A549 (cell line): ENCODE measurements around the gene TNS3. TPM values are rescaled to one million over a fixed set of nuclear protein-coding genes. Genes with fewer than 3 reads are reported as not detected.

Experiments
- ATAC-seq, 2 experiments: fragments of 200-7000 bp in 1 of 2; fragments of >200 bp in 1 of 2; cut with Nextera tagmentation in 1 of 2; cut with Tn5 transposase in 1 of 2; 3 replicates each; pipeline versions ENCODE4 v1.8.0 to v1.9.1; 2018 to 2020; ENCODE audit warnings: mild to moderate bottlenecking in 1 of 2, moderate library complexity in 1 of 2
- CTCF ChIA-PET: fragments of 300-600 bp; sonication (Branson Sonifier 250); formaldehyde crosslinking; extraction: SDS; loops from one replicate; lab custom pipeline; 2021; ENCODE audit warnings: antibody characterized with exemption, inconsistent platforms; lab: Yijun Ruan, JAX
- POLR2A ChIA-PET: fragments of 350-600 bp; formaldehyde crosslinking; extraction: SDS; loops from one replicate; lab custom pipeline; 2021; ENCODE audit warnings: antibody characterized with exemption, inconsistent platforms; lab: Yijun Ruan, JAX
- DNase-seq, 2 experiments: peaks; one replicate each; pipeline versions ENCODE4 v3.0.0 to v3.0.0-alpha.2; 2011 to 2016; ENCODE audit warnings: low read depth in 1 of 2, low spot score in 1 of 2
- FAIRE-seq: peaks from 2 replicates; lab custom pipeline; 2011; peaks lifted over from hg19 to GRCh38; lab: Jason Lieb, UNC
- H3K27ac ChIP-seq, 2 experiments: fragments of >200 bp; sonication (Bioruptor Twin); formaldehyde crosslinking; 3 replicates each; pipeline ENCODE4 v1.5.1; 2016 to 2017
- H3K4me1 ChIP-seq: fragments of >200 bp; sonication (Bioruptor Twin); formaldehyde crosslinking; 3 replicates; pipeline ENCODE4 v1.6.1; 2016
- H3K4me2 ChIP-seq: fragments of >200 bp; sonication (Bioruptor Twin); formaldehyde crosslinking; 3 replicates; pipeline ENCODE4 v1.6.1; 2016
- H3K4me3 ChIP-seq: fragments of >200 bp; sonication (Bioruptor Twin); formaldehyde crosslinking; 3 replicates; pipeline ENCODE4 v1.5.1; 2016
- H3K9me3 ChIP-seq: fragments of >200 bp; sonication (Bioruptor Twin); formaldehyde crosslinking; 3 replicates; pipeline ENCODE4 v1.6.1; 2016
- ATOH8 ChIP-seq: fragments of 250-450 bp; sonication (Bioruptor Pico); IDR thresholded peaks from 2 replicates; pipeline ENCODE4 v1.5.0; 2020; ENCODE audit warnings: low read depth, mild to moderate bottlenecking, moderate library complexity
- BHLHE40 ChIP-seq: IDR thresholded peaks from 2 replicates; pipeline ENCODE4 v1.6.1; 2012; ENCODE audit warnings: low read depth, low read length, inconsistent platforms
- CBX8 ChIP-seq: fragments of 200-600 bp; sonication (generic); IDR thresholded peaks from 2 replicates; pipeline ENCODE4 v1.6.1; 2016
- CHD2 ChIP-seq: fragments of 150-350 bp; IDR thresholded peaks from 2 replicates; pipeline ENCODE4 v1.6.1; 2014; ENCODE audit warnings: low read length; ENCODE audit not compliant: partially characterized antibody
- EHF ChIP-seq: fragments of 250-450 bp; sonication (Bioruptor Pico); IDR thresholded peaks from 2 replicates; pipeline ENCODE4 v1.5.0; 2020; ENCODE audit warnings: mild to moderate bottlenecking
- EHMT2 ChIP-seq: fragments of 200-600 bp; sonication (generic); IDR thresholded peaks from 2 replicates; pipeline ENCODE4 v1.6.1; 2016; ENCODE audit warnings: antibody characterized with exemption, low read depth, mild to moderate bottlenecking, moderate library complexity
- FOSB ChIP-seq: fragments of 250-450 bp; sonication (Bioruptor Pico); IDR thresholded peaks from 2 replicates; pipeline ENCODE4 v1.5.0; 2020; ENCODE audit warnings: mild to moderate bottlenecking, moderate library complexity
- FOXS1 ChIP-seq: fragments of 250-450 bp; sonication (Bioruptor Pico); IDR thresholded peaks from 2 replicates; pipeline ENCODE4 v1.5.0; 2020; ENCODE audit warnings: mild to moderate bottlenecking, moderate library complexity
- GATA3 ChIP-seq: IDR thresholded peaks from 2 replicates; pipeline ENCODE4 v1.6.1; 2012; ENCODE audit warnings: borderline replicate concordance
- HDAC2 ChIP-seq: fragments of 200-600 bp; sonication (generic); IDR thresholded peaks from 2 replicates; pipeline ENCODE4 v1.6.1; 2016
- HOXB13 ChIP-seq: fragments of 250-450 bp; sonication (Bioruptor Pico); IDR thresholded peaks from 2 replicates; pipeline ENCODE4 v1.5.0; 2020; ENCODE audit warnings: low read depth, mild to moderate bottlenecking, moderate library complexity
- HOXB5 ChIP-seq: fragments of 250-450 bp; sonication (Bioruptor Pico); IDR thresholded peaks from 2 replicates; pipeline ENCODE4 v1.5.0; 2020; ENCODE audit warnings: mild to moderate bottlenecking, moderate library complexity
- JUN ChIP-seq, 2 experiments: fragments of >200 bp; sonication (Bioruptor Twin); formaldehyde crosslinking; IDR thresholded peaks; 2 replicates in 1 of 2; 3 replicates in 1 of 2; pipeline ENCODE4 v1.6.1; 2016 to 2017
- KDM1A ChIP-seq: fragments of 200-600 bp; sonication (generic); IDR thresholded peaks from 2 replicates; pipeline ENCODE4 v1.6.1; 2016; ENCODE audit warnings: low read depth, mild to moderate bottlenecking
- KDM5A ChIP-seq: fragments of 200-600 bp; sonication (generic); IDR thresholded peaks from 2 replicates; pipeline ENCODE4 v1.6.1; 2016; ENCODE audit warnings: antibody characterized with exemption, mild to moderate bottlenecking
- MAFK ChIP-seq: fragments of 450-650 bp; IDR thresholded peaks from 2 replicates; pipeline ENCODE4 v1.6.1; 2014; ENCODE audit not compliant: partially characterized antibody
- MAX ChIP-seq: IDR thresholded peaks from 2 replicates; pipeline ENCODE4 v1.6.1; 2012
- MYC ChIP-seq: IDR thresholded peaks from 2 replicates; pipeline ENCODE4 v1.6.1; 2012; ENCODE audit warnings: mild to moderate bottlenecking, inconsistent platforms, low read length, improper control_type of control experiment, borderline replicate concordance
- PHF8 ChIP-seq: fragments of 200-600 bp; sonication (generic); IDR thresholded peaks from 2 replicates; pipeline ENCODE4 v1.6.1; 2016; ENCODE audit warnings: low read depth, mild to moderate bottlenecking, antibody characterized with exemption, moderate library complexity, borderline replicate concordance
- POLR2AphosphoS2 ChIP-seq: conservative IDR thresholded peaks from 2 replicates; pipeline ENCODE4 v1.6.1; 2012; ENCODE audit warnings: low read length, improper control_type of control experiment, inconsistent platforms
- RCOR1 ChIP-seq: fragments of 150-350 bp; IDR thresholded peaks from 2 replicates; pipeline ENCODE4 v1.6.1; 2014; ENCODE audit warnings: antibody characterized with exemption, low read length, low read depth
- RFX5 ChIP-seq: fragments of 450-650 bp; IDR thresholded peaks from 2 replicates; pipeline ENCODE4 v1.7.1; 2014; ENCODE audit warnings: antibody characterized with exemption, mild to moderate bottlenecking, moderate library complexity
- SMC3 ChIP-seq: fragments of >200 bp; sonication (Bioruptor Twin); formaldehyde crosslinking; IDR thresholded peaks from 3 replicates; pipeline ENCODE4 v1.6.1; 2018; ENCODE audit warnings: inconsistent platforms
- SREBF2 ChIP-seq: fragments of 450-650 bp; IDR thresholded peaks from 2 replicates; pipeline ENCODE4 v1.6.1; 2014; ENCODE audit warnings: mild to moderate bottlenecking, moderate library complexity
- TFCP2L1 ChIP-seq: fragments of 250-450 bp; sonication (Bioruptor Pico); IDR thresholded peaks from 2 replicates; pipeline ENCODE4 v1.5.0; 2021; ENCODE audit warnings: mild to moderate bottlenecking
- TP53 ChIP-seq: fragments of 250-450 bp; sonication (Bioruptor Pico); IDR thresholded peaks from 2 replicates; pipeline ENCODE4 v1.5.0; 2021; ENCODE audit warnings: mild to moderate bottlenecking, moderate library complexity
- ZC3H11A ChIP-seq: fragments of 450-650 bp; IDR thresholded peaks from 2 replicates; pipeline ENCODE4 v1.6.1; 2014; ENCODE audit warnings: antibody characterized with exemption, mild to moderate bottlenecking
- ZSCAN20 ChIP-seq: fragments of 250-450 bp; sonication (Bioruptor Pico); IDR thresholded peaks from 2 replicates; pipeline ENCODE4 v1.8.0; 2022; ENCODE audit warnings: mild to moderate bottlenecking, moderate library complexity
- WGBS: methylation state at CpG from one replicate; pipeline ENCODE4 v1.1.6; 2017; ENCODE audit errors: missing lambda C conversion rate; 5-methylcytosine and 5-hydroxymethylcytosine counted together
- polyA plus RNA-seq, 4 experiments: library from polyadenylated mRNA; depleted of rRNA in 3 of 4; stranded (reverse); fragments of >200 nt; fragmentation: RNase III in 1 of 4; extraction: RNeasy Plus Mini Kit Qiagen cat#74134 plus additional on column Dnase treatment in 1 of 4; gene quantifications; 2 replicates in 3 of 4; 3 replicates in 1 of 4; pipeline ENCODE4 v1.2.3, GENCODE V29; 2011 to 2017
- TF ChIP-seq, protein P1 (sequence below): IDR thresholded peaks from 2 replicates; pipeline ENCODE4 v1.6.1; 2012; ENCODE audit warnings: low read depth, borderline replicate concordance
- TF ChIP-seq, protein P2 (sequence below): fragments of >200 bp; sonication (Bioruptor Twin); formaldehyde crosslinking; IDR thresholded peaks from 3 replicates; pipeline ENCODE4 v1.5.1; 2016
- TF ChIP-seq, protein P3 (sequence below): fragments of >200 bp; sonication (Bioruptor Twin); formaldehyde crosslinking; IDR thresholded peaks from 3 replicates; pipeline ENCODE4 v1.6.1; 2016
- TF ChIP-seq, protein P4 (sequence below): fragments of >200 bp; sonication (Bioruptor Twin); formaldehyde crosslinking; IDR thresholded peaks from 2 replicates; pipeline ENCODE4 v1.6.1; 2016

Gene TNS3
- polyA plus RNA-seq, 2 of the 4 experiments (the other 2 are of a cell fraction) = 107 to 134 TPM

DNA sequence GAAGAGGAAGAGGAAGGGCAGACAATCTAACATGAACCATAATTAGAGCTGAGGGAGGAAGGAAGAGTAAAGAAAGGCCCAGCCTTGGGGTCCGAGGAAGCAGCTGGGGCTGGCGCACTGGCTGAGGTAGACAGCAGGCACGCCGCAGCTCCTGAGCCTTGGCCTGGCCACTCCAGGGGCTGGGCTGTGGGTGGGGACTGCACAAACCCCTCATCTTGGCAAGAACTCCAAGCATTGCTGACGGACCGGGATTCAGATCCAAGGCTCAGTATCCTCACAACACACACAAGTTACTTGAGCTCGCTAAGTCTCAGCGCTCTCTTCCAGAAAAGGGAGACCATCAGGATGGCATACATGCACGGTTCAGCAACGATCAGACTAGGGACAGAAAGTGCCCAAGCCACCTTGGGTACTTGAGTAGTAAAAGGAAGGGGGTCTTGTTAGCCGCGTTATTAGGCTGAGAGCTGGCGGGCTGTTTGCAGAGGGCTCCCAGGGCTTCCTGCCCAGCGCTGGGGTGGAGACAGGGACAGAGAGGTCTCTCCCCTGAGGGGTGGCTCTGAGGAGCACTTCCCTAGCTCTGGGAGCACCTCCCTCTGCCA lies 4.5 kb downstream of the TNS3 start:
- WGBS = 72% methylated on average over 14 of the region's 14 CpGs
- ATAC-seq (no peak), DNase-seq (no peak), FAIRE-seq (no peak)
- ChIA-PET POLR2A (interaction anchor here (0.7 to 7.4 kb wide), 11 partner anchors 12 to 242 kb away, joined by 3 to 62 read pairs (median 6); no protein-coding TSS in a partner anchor), CTCF (interaction anchor here (0.8 to 2.4 kb wide), 7 partner anchors 13 to 242 kb away, joined by 3 to 7 read pairs (median 3); no protein-coding TSS in a partner anchor)
- H3K27ac ChIP-seq = peak overlapping the region; percentile 99 to 100
- H3K9me3 ChIP-seq = no peaks in the 10 kb centered on the region
- H3K4me2 ChIP-seq = peak overlapping the region; percentile 86
- TF ChIP-seq TP53 (CRISPR knock-in tag) = no peak
- peak; percentile 81; the same call in 1 of the 2 replicates for TF ChIP-seq POLR2AphosphoS2
- peak; percentile 65; the same call in 1 of the 2 replicates for TF ChIP-seq FOSB (CRISPR knock-in tag)
- TF ChIP-seq JUN (IDR thresholded peaks at IDR 0.05) = no peak
- no peak for TF ChIP-seq ZSCAN20
- peak; percentile 30; the same call in 1 of the 2 replicates for TF ChIP-seq TFCP2L1 (CRISPR knock-in tag)
- TF ChIP-seq HOXB13 (CRISPR knock-in tag) = peak; percentile 50; the same call in 1 of the 2 replicates
- 0 out of 2 replicates have a peak, but pooled peaks have one; percentile 31 for TF ChIP-seq HDAC2
- TF ChIP-seq ZC3H11A = no peak
- TF ChIP-seq MYC = no peak
- TF ChIP-seq BHLHE40 = no peak
- no peak for TF ChIP-seq EHMT2
- H3K4me3 ChIP-seq = no peak overlapping the region
- H3K4me1 ChIP-seq = peaks cover 78% of the 10 kb centered on the region

DNA sequence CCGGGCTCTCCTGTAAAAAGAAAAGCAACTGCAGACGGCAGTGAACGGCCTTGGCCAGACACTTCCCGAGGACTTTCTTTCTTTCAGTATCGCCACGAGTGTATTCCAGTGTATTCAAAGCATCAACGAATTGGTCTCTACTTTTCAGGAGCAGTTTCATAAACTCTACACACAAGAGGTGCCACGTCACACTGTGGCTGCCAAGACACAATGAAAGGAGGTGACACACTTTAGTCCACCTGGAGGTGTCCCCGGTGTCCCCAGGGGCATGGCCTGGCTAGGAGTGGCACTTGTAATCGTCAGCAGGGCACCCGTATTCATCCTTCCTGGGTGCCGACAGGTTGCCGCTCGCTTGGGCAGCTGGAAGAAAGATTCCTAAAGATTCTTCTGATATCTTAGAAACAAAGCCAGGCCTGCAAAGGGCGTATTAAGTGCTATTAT lies 5.0 kb downstream of the TNS3 start:
- H3K9me3 ChIP-seq = no peaks in the 10 kb centered on the region
- no peak for ATAC-seq
- H3K4me1 ChIP-seq = peaks cover 84% of the 10 kb centered on the region
- FAIRE-seq = no peak
- WGBS = 27% methylated on average over 14 of the region's 15 CpGs
- ChIA-PET POLR2A (interaction anchor here (1.1 to 7.4 kb wide), 9 partner anchors 13 to 242 kb away, joined by 3 to 62 read pairs (median 6); no protein-coding TSS in a partner anchor), CTCF (interaction anchor here (0.9 to 2.4 kb wide), 4 partner anchors 13 to 242 kb away, joined by 3 to 7 read pairs (median 4); no protein-coding TSS in a partner anchor)
- peak overlapping the region; percentile 9; the same call in 1 of the 3 replicates for H3K4me3 ChIP-seq
- peak overlapping the region; percentile 99 to 100 for H3K27ac ChIP-seq
- peak in 1 of 2 experiments; percentile 58 for DNase-seq
- H3K4me2 ChIP-seq = peak overlapping the region; percentile 86
- TF ChIP-seq CHD2 = no peak
- TF ChIP-seq, protein P1, sequence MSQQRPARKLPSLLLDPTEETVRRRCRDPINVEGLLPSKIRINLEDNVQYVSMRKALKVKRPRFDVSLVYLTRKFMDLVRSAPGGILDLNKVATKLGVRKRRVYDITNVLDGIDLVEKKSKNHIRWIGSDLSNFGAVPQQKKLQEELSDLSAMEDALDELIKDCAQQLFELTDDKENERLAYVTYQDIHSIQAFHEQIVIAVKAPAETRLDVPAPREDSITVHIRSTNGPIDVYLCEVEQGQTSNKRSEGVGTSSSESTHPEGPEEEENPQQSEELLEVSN = no peak
- TF ChIP-seq EHF = 0 out of 2 replicates have a peak, but pooled peaks have one; percentile 21
- peak; percentile 14; the same call in 1 of the 2 replicates for TF ChIP-seq FOSB (CRISPR knock-in tag)
- TF ChIP-seq HOXB5 (CRISPR knock-in tag) = 0 out of 2 replicates have a peak, but pooled peaks have one; percentile 4
- TF ChIP-seq, protein P2, sequence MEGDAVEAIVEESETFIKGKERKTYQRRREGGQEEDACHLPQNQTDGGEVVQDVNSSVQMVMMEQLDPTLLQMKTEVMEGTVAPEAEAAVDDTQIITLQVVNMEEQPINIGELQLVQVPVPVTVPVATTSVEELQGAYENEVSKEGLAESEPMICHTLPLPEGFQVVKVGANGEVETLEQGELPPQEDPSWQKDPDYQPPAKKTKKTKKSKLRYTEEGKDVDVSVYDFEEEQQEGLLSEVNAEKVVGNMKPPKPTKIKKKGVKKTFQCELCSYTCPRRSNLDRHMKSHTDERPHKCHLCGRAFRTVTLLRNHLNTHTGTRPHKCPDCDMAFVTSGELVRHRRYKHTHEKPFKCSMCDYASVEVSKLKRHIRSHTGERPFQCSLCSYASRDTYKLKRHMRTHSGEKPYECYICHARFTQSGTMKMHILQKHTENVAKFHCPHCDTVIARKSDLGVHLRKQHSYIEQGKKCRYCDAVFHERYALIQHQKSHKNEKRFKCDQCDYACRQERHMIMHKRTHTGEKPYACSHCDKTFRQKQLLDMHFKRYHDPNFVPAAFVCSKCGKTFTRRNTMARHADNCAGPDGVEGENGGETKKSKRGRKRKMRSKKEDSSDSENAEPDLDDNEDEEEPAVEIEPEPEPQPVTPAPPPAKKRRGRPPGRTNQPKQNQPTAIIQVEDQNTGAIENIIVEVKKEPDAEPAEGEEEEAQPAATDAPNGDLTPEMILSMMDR = no peak
- no peak for TF ChIP-seq ZC3H11A
- TF ChIP-seq GATA3 = 0 out of 2 replicates have a peak, but pooled peaks have one; percentile 35
- 0 out of 2 replicates have a peak, but pooled peaks have one; percentile 5 for TF ChIP-seq ATOH8 (CRISPR knock-in tag)
- no peak for TF ChIP-seq POLR2AphosphoS2
- TF ChIP-seq, protein P3, sequence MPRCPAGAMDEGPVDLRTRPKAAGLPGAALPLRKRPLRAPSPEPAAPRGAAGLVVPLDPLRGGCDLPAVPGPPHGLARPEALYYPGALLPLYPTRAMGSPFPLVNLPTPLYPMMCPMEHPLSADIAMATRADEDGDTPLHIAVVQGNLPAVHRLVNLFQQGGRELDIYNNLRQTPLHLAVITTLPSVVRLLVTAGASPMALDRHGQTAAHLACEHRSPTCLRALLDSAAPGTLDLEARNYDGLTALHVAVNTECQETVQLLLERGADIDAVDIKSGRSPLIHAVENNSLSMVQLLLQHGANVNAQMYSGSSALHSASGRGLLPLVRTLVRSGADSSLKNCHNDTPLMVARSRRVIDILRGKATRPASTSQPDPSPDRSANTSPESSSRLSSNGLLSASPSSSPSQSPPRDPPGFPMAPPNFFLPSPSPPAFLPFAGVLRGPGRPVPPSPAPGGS = no peak
- TF ChIP-seq KDM5A = no peak
- TF ChIP-seq SREBF2 = no peak
- TF ChIP-seq PHF8 = no peak
- TF ChIP-seq MAFK = no peak
- TF ChIP-seq MAX = no peak; the same call in 1 of the 2 replicates
- no peak for TF ChIP-seq BHLHE40
- no peak for TF ChIP-seq SMC3
- TF ChIP-seq HDAC2 = no peak
- TF ChIP-seq JUN (IDR thresholded peaks at IDR 0.05) = no peak
- TF ChIP-seq, protein P4, sequence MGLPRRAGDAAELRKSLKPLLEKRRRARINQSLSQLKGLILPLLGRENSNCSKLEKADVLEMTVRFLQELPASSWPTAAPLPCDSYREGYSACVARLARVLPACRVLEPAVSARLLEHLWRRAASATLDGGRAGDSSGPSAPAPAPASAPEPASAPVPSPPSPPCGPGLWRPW = no peak
- TF ChIP-seq CBX8 = no peak
- TF ChIP-seq FOXS1 (CRISPR knock-in tag) = no peak
- no peak for TF ChIP-seq RFX5
- TF ChIP-seq RCOR1 = no peak
- TF ChIP-seq HOXB13 (CRISPR knock-in tag) = no peak; the same call in 1 of the 2 replicates
- no peak for TF ChIP-seq KDM1A
